HUES64 (cell line): ENCODE data around the gene AHRR.

Source experiments
- H3K27ac ChIP-seq: 2 replicates; pipeline ENCODE4 v1.7.0; 2013; ENCODE audit warnings: low read depth, low read length, inconsistent platforms
- H3K27me3 ChIP-seq: 2 replicates; pipeline ENCODE4 v1.6.1; 2013; ENCODE audit warnings: mild to moderate bottlenecking, low read length; ENCODE audit not compliant: insufficient read depth
- H3K36me3 ChIP-seq: 2 replicates; pipeline ENCODE4 v1.6.1; 2013; ENCODE audit warnings: mild to moderate bottlenecking, low read length; ENCODE audit not compliant: insufficient read depth
- H3K4me1 ChIP-seq: 2 replicates; pipeline ENCODE4 v1.6.1; 2013; ENCODE audit warnings: mild to moderate bottlenecking, low read length, moderate library complexity; ENCODE audit not compliant: insufficient read depth
- H3K4me3 ChIP-seq: 2 replicates; pipeline ENCODE4 v1.5.1; 2013; ENCODE audit warnings: mild to moderate bottlenecking, low read length, moderate library complexity
- H3K9ac ChIP-seq: 2 replicates; pipeline ENCODE4 v1.6.1; 2013; ENCODE audit warnings: mild to moderate bottlenecking, low read depth, low read length
- H3K9me3 ChIP-seq: 2 replicates; pipeline ENCODE4 v1.6.1; 2013; ENCODE audit warnings: low read depth, low read length; ENCODE audit not compliant: insufficient read depth
- WGBS: fragments of 150-250, 120-280 bp; methylation state at CpG from one replicate; pipeline ENCODE4 v1.1.7; 2013; ENCODE audit warnings: missing lambda C conversion rate; 5-methylcytosine and 5-hydroxymethylcytosine counted together

The AHRR gene

GRCh38 chr5:351921-352245, 30.4 kb downstream of the AHRR start:
- peaks cover 4% of the 10 kb centered on the region; the same call in 1 of the 2 replicates for H3K4me1 ChIP-seq
- no peaks in the 10 kb centered on the region for H3K9me3 ChIP-seq
- no peaks in the 10 kb centered on the region for H3K36me3 ChIP-seq
- H3K27ac ChIP-seq = no peak overlapping the region
- H3K4me3 ChIP-seq = no peak overlapping the region
- H3K9ac ChIP-seq = no peak overlapping the region
- H3K27me3 ChIP-seq = no peaks in the 10 kb centered on the region
- WGBS = 88% methylated on average over 4 of the region's 4 CpGs

DNA sequence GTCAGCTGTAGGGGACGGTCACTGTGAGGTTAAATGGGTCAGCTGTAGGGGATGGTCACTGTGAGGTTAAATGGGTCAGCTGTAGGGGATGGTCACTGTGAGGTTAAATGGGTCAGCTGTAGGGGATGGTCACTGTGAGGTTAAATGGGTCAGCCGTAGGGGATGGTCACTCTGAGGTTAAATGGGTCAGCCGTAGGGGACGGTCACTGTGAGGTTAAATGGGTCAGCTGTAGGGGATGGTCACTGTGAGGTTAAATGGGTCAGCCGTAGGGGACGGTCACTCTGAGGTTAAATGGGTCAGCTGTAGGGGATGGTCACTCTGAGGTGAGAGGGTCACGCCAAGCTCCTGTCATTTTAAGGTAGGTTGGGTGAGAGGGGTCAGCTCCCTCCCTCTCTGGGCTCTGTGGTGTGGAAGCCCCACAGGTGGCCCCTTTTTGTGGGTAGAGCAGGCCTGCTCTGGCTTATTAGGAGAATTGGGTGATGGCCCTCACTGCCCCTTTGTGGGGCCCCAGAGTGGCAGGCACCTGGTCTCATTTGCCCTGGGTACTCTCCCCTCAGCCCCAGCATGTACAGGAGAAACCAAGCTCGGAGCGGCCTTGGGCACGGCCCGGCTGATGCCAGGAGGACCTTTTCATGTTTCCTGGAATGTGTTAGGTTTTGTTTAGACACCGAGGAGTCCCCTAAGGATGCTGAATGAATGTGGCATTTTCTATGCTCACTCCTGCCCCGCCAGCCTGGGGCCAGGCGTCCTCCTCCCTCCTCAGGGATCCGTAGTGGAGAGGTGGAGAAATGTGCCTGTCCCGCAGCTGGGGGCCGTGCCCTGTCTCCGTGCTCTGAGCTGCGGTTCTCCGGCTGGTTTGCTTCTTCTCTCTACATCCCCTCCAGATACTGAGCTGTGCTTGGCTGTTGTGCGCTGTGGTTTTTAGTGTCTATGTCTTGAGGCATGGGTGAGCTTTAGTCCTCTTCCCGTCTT, 31.4 kb downstream of the AHRR start:
- 85% methylated on average over 21 of the region's 22 CpGs for WGBS
- Histone ChIP-seq H3K27ac (no peak overlapping the region), H3K27me3 (no peaks in the 10 kb centered on the region), H3K9ac (no peak overlapping the region), H3K4me3 (no peak overlapping the region), H3K4me1 (peaks cover 3% of the 10 kb centered on the region; the same call in 1 of the 2 replicates), H3K9me3 (no peaks in the 10 kb centered on the region), H3K36me3 (no peaks in the 10 kb centered on the region)

GRCh38 chr5:353612-354580, 32.4 kb downstream of the AHRR start:
- Histone ChIP-seq H3K9ac (no peak overlapping the region), H3K4me1 (peaks cover 3% of the 10 kb centered on the region; the same call in 1 of the 2 replicates)
- 91% methylated on average over 30 of the region's 30 CpGs for WGBS

DNA sequence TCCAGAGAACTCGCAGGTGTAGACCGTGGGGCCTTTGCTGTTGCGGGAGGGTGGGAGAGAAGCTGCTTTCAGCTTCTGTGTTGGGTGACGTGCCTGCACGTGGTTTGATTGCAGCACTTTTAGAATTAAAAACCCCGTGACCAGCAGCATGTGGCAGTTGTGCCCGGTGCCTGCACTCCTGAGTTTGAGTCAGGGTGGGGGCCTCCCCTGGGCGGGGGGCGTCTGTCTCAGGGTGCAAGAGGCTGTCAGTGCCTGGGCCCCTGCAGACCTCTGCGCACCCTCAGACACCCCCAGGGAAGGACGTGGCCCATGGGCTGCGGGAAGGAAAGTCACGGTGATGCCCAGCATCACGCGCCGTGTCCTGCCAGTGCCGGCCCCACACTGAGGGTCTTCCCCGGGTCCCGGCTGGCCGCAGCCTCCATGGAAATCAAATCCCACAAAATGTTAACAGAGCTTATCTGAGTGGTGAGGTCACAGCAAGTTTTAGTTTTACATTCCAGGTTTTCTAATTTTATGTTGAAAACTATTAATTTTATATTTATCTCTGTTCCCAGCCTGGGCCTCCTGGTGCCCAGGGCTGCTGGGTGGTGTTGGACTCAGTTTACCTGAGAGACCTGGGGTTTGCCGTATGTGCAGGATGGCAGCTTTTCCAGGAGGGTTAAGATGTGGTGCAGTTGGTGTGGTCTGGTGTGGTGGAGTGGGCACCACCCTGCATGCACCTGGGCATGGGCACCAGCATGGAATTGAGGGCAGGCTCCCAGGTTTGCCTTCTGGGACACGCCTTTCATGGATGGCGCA, 33.3 kb downstream of the AHRR start:
- no peak overlapping the region for H3K4me3 ChIP-seq
- peaks cover 3% of the 10 kb centered on the region; the same call in 1 of the 2 replicates for H3K4me1 ChIP-seq
- WGBS = 92% methylated on average over 23 of the region's 23 CpGs
- H3K9me3 ChIP-seq = no peaks in the 10 kb centered on the region
- no peaks in the 10 kb centered on the region for H3K36me3 ChIP-seq
- H3K9ac ChIP-seq = no peak overlapping the region
- H3K27ac ChIP-seq = no peak overlapping the region
- H3K27me3 ChIP-seq = no peaks in the 10 kb centered on the region

More at GRCh38 chr5:353612-354580, 32.4 kb downstream of the AHRR start:
- no peaks in the 10 kb centered on the region for H3K9me3 ChIP-seq
- no peak overlapping the region for H3K4me3 ChIP-seq
- no peaks in the 10 kb centered on the region for H3K36me3 ChIP-seq
- H3K27me3 ChIP-seq = no peaks in the 10 kb centered on the region
- H3K27ac ChIP-seq = no peak overlapping the region

DNA sequence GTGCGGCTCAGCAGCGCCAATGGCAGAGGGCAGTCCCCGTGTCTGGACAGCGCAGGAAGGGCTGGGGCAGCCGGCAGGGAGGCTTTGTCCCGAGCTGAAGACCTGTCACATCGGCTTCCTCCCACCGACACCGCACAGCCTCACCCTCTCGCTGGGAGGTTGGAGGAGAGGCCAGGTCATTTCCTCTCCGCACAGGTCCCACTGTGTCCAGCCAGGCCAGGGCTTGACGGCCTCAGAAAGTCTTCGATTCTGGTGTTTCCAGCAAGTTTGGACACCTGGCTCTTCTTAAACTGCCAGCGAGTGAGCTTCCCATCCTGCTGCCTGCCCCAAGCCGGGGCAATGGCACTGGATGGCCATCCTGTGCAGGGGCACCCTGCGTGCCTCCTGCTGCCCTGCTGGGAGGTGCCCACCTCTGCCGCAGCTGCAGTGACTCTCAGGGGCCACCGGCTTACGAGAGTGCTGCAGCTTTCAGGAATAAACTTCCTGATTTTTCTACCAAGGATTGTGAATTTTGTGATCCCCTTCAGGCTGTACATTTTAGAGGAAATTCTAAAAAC, 33.9 kb downstream of the AHRR start:
- Histone ChIP-seq H3K4me1 (no peaks in the 10 kb centered on the region), H3K9me3 (no peaks in the 10 kb centered on the region), H3K27ac (no peak overlapping the region), H3K9ac (no peak overlapping the region), H3K4me3 (no peak overlapping the region), H3K27me3 (no peaks in the 10 kb centered on the region), H3K36me3 (no peaks in the 10 kb centered on the region)
- 92% methylated on average over 19 of the region's 19 CpGs for WGBS

DNA sequence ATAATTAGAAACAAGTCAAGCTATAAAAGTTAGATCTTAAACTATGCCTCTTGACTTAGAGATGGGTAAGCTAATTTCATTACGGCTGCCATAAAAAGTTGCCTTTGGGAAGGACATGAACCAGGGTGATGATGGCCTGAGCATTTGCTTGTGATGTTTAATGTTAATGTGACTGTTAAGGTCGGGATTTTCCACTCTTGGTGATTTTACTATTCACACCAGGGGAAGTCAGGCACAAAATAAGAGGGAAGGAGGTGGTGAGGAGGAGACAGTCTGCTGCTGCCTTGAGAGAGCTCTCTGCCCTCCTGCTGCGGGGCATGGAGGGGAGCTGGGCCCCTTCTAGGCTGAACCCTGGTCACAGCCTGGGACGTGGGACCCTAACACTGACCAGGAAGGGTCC, 34.4 kb downstream of the AHRR start:
- WGBS = 89% methylated on average over 4 of the region's 4 CpGs
- H3K27ac ChIP-seq = no peak overlapping the region
- H3K9ac ChIP-seq = no peak overlapping the region
- no peak overlapping the region for H3K4me3 ChIP-seq
- H3K36me3 ChIP-seq = no peaks in the 10 kb centered on the region
- H3K27me3 ChIP-seq = no peaks in the 10 kb centered on the region
- H3K4me1 ChIP-seq = no peaks in the 10 kb centered on the region
- no peaks in the 10 kb centered on the region for H3K9me3 ChIP-seq

GRCh38 chr5:359301-359897, 37.9 kb downstream of the AHRR start:
- H3K27me3 ChIP-seq = no peaks in the 10 kb centered on the region
- H3K4me1 ChIP-seq = no peaks in the 10 kb centered on the region
- no peaks in the 10 kb centered on the region; the same call in 1 of the 2 replicates for H3K9me3 ChIP-seq
- 92% methylated on average over 23 of the region's 23 CpGs for WGBS
- H3K27ac ChIP-seq = no peak overlapping the region
- H3K36me3 ChIP-seq = no peaks in the 10 kb centered on the region
- H3K9ac ChIP-seq = no peak overlapping the region
- no peak overlapping the region for H3K4me3 ChIP-seq

GRCh38 chr5:360257-361027, 38.9 kb downstream of the AHRR start:
- WGBS = 92% methylated on average over 14 of the region's 14 CpGs
- Histone ChIP-seq H3K9ac (no peak overlapping the region), H3K9me3 (peaks cover 3% of the 10 kb centered on the region; the same call in 1 of the 2 replicates), H3K36me3 (no peaks in the 10 kb centered on the region), H3K4me3 (no peak overlapping the region), H3K4me1 (no peaks in the 10 kb centered on the region), H3K27me3 (no peaks in the 10 kb centered on the region), H3K27ac (no peak overlapping the region)

GRCh38 chr5:362189-362588, 40.7 kb downstream of the AHRR start:
- WGBS = 94% methylated on average over 4 of the region's 4 CpGs
- Histone ChIP-seq H3K9me3 (peaks cover 3% of the 10 kb centered on the region; the same call in 1 of the 2 replicates), H3K4me1 (no peaks in the 10 kb centered on the region), H3K27ac (no peak overlapping the region), H3K9ac (no peak overlapping the region), H3K36me3 (no peaks in the 10 kb centered on the region), H3K27me3 (no peaks in the 10 kb centered on the region), H3K4me3 (no peak overlapping the region)
